Effector memory CD4-positive, alpha-beta T cell (primary cell): ENCODE data around the gene C15orf39.

Experiments
- DNase-seq, 3 donors: peaks; one replicate each; pipeline ENCODE4 v3.0.0-alpha.2; 2020
- H3K27ac ChIP-seq: 2 replicates; pipeline ENCODE4 v1.7.0; 2013; ENCODE audit warnings: mild to moderate bottlenecking, low read length, moderate library complexity; ENCODE audit not compliant: insufficient read depth, poor library complexity, severe bottlenecking
- H3K27me3 ChIP-seq: replicated peaks from 2 replicates; pipeline ENCODE4 v1.7.0; 2013; ENCODE audit warnings: mild to moderate bottlenecking, low read length; ENCODE audit not compliant: insufficient read depth, control insufficient read depth, poor library complexity, severe bottlenecking
- H3K36me3 ChIP-seq: 2 replicates; pipeline ENCODE4 v1.7.0; 2013; ENCODE audit warnings: mild to moderate bottlenecking, low read length, moderate library complexity; ENCODE audit not compliant: control insufficient read depth, insufficient read depth
- H3K4me1 ChIP-seq: 2 replicates; pipeline ENCODE4 v1.7.0; 2013; ENCODE audit warnings: low read length, mild to moderate bottlenecking; ENCODE audit not compliant: control insufficient read depth, insufficient read depth, poor library complexity, severe bottlenecking
- H3K4me3 ChIP-seq: 2 replicates; pipeline ENCODE4 v1.7.0; 2013; ENCODE audit warnings: low read length, low read depth, mild to moderate bottlenecking; ENCODE audit not compliant: insufficient read depth, poor library complexity, severe bottlenecking
- H3K9me3 ChIP-seq: 2 replicates; pipeline ENCODE4 v1.7.0; 2013; ENCODE audit warnings: mild to moderate bottlenecking, low read length, moderate library complexity; ENCODE audit not compliant: control insufficient read depth

Gene C15orf39

DNA sequence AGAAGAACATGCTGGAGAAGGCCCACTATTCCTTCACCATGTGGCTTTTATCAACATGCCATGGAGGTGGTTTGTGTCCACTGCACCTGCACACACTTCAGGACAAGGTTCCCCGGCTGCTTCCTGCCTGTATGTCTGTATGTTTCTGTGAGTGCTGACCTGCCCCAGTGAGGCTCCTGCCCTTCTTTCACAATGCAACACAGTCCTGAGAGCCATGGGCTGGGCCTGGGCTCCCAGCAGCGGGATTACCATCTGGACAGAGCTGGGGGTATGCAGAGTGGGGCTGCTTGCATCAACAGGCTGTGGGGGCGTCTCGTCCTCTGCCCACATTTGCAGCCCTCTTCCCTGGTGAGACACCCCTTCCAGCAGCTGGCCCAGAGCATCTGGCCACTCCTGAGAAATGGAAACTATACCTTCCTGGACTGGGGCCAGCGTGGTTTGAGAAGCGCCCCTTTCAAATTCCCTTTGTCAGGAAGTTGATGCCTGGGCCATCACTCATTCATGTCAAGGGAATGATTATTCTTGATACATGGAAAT is 29.3 kb upstream of the C15orf39 start:
- Histone ChIP-seq H3K27me3 (no peaks in the 10 kb centered on the region), H3K27ac (no peak overlapping the region), H3K4me1 (peaks cover 4% of the 10 kb centered on the region), H3K9me3 (no peaks in the 10 kb centered on the region), H3K36me3 (no peaks in the 10 kb centered on the region), H3K4me3 (no peak overlapping the region)
- DNase-seq, result no peak

DNA sequence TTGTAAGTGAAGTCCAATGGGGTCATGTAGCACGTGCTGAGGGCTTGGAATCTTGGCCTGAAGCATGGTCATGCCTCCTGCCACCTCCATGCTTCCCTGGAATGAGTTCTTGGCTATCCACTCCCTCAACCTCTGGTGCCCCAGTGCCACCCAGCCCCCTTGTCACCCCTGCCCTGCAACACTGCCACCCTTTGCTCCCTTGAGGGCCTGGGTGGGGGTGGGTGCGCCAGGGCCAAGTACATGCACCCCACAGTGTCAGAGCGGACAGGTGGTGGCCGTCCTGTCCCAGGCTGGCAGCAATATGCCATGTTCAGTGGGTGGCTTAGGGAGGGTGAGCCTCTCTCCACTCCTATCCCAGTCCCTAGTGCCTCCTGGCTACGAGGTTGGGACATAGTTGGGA is 27.6 kb upstream of the C15orf39 start:
- H3K4me1 ChIP-seq, result peaks cover 11% of the 10 kb centered on the region
- no peak for DNase-seq
- no peaks in the 10 kb centered on the region for H3K9me3 ChIP-seq
- H3K36me3 ChIP-seq, result no peaks in the 10 kb centered on the region
- no peak overlapping the region for H3K27ac ChIP-seq
- H3K27me3 ChIP-seq, result peaks cover 6% of the 10 kb centered on the region
- H3K4me3 ChIP-seq, result no peak overlapping the region

DNA sequence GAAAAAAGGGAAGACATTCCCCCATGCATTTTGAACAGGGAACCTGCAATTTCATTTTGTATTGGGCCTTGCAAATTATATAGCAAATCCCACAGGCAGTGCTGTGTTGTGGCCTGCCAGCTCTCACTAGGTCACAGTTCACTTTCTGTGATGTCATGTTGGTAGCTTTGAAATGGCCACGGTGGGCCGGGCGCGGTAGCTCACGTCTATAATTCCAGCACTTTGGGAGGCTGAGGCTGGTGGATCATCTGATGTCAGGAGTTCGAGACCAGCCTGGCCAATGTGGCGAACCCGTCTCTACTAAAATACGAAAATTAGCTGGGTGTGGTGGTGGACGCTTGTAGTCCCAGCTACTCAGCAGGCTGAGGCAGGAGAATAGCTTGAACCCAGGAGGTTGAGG is 27.0 kb upstream of the C15orf39 start:
- Histone ChIP-seq H3K4me1 (peaks cover 11% of the 10 kb centered on the region), H3K9me3 (no peaks in the 10 kb centered on the region), H3K4me3 (no peak overlapping the region), H3K27me3 (peaks cover 9% of the 10 kb centered on the region), H3K36me3 (no peaks in the 10 kb centered on the region), H3K27ac (no peak overlapping the region)
- DNase-seq, result no peak

DNA sequence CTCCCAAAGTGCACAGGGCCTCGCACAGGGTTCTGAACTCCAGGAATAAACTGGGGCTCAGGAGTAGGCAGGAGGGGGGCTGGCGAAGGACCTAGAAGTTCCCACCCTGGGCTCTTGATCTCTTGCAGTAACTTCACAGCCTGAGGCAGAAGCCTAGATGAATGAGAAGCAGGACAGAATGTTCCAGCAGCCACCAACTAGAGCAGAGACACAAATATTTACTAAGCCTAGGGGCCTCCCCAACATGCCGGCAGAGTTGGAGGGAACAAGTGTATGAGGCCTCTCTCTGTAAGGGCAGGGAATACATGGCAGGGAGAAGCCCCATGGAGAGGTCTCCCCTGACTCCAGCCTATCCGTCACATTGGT is 25.3 kb upstream of the C15orf39 start:
- Histone ChIP-seq H3K4me1 (peaks cover 7% of the 10 kb centered on the region), H3K4me3 (no peak overlapping the region), H3K36me3 (no peaks in the 10 kb centered on the region), H3K9me3 (no peaks in the 10 kb centered on the region), H3K27ac (no peak overlapping the region), H3K27me3 (peaks cover 11% of the 10 kb centered on the region)
- no peak for DNase-seq

DNA sequence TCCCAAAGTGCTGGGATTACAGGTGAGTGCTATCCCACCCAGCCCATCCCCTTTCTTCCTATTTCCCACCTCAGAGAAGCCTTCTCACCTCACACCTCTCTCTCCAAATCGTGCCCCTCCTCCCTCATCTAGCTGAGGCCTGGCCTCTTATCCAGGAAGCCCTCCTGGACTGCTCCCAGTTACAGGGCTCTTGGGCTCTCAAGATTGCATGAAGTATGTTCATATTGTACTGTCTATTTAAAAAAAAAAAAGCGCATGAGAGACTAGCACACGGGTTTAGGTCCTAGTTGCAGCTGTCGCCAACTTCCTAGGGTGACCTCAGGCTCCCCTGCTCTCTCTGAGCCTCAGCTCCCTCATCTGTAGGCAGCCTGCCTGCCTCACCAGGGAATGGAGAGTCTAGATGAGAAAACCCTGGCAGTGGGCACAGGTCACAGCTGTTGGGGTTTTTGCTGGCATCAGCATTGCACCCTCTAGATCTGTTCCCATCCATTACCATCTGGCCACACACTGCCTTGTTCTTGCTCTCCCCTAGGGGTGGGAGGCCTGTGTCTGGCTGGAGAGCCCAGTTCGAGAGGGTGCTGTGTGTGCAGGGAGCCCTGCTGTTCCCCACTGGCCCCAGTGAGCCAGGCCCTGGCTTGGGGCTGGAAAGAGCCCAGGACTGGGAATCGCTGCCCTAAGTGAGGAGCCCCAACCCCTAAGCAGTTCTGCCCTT is 24.2 kb upstream of the C15orf39 start:
- no peaks in the 10 kb centered on the region for H3K36me3 ChIP-seq
- H3K4me1 ChIP-seq, result peaks cover 7% of the 10 kb centered on the region
- H3K9me3 ChIP-seq, result no peaks in the 10 kb centered on the region
- peaks cover 11% of the 10 kb centered on the region for H3K27me3 ChIP-seq
- no peak for DNase-seq
- H3K4me3 ChIP-seq, result no peak overlapping the region
- no peak overlapping the region for H3K27ac ChIP-seq

DNA sequence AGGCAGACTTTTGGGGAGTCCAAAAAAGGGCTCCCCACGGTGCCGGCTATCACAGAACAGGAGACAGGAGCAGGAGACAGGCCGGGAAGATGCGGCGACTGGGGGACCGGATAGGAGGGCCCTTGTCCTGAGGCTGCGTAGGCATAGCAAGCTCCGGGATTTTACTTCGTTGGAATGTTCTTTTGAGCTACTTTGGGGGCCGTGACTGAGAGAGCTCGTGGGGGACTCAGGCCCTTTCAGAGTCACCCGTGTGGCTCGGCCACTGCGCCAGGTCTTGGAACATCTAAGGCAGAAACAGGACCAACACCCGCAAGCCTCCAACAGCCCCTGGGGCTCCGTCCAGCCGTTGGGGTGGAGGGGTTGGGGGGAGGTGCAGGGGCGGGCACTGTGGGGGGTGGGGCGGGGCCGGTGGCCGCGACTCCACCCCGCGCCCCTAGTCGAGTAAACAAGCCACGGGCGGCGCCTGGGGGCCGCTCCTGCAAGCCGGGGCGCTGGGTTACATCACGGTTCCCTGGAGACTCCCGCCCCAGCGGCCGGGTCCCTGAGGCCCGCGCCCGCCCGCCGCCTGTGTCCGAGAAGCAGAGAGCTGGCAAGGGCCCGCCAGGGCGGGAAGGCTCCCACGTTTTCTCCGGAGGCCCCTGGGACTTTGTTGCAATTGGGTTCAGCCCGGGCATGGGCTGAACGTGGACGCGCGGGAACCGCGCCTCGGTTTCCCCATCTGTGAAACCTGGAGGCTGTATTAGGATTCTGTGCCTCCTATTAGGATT is 23.3 kb upstream of the C15orf39 start:
- H3K4me1 ChIP-seq, result peaks cover 7% of the 10 kb centered on the region
- DNase-seq, result no peak
- no peak overlapping the region for H3K4me3 ChIP-seq

DNA sequence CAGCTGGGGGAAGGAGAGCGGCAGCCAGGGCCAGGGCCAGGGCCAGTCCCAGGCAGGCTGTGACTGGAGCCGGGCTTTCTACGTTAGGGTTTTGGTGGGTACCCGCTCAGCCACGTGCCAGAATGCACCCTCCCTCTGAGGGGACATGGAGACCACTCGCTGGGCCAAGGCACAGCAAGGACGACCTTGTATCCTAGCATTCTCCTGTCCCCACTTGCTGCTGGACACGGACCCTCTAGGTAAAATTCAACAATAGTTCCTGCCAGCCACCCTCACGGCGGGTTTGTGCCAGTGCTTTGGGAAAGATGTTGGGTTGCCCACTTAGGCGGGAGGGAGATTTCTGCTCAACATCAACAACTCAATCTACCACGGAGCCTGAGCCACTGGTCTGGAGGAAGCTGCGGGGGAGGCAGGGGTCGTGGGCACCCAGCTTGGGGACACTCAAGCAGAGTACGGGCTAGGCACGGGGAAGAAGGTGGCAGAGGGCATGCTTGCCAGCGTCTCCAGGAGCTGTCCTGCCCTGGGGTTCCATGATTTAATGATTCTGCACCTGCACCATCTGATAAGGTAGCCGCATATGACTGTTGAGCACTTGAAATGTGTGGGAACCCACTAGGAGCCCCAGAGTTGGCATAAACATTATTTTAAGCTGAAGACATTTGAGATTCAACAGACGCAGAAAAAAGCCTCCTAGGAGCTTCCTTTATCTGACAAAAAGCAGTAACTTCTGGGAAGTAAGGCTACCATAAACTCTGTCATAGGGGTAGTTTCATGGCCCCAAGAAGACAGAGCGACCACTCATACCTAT is 22.5 kb upstream of the C15orf39 start:
- DNase-seq, result no peak
- Histone ChIP-seq H3K36me3 (no peaks in the 10 kb centered on the region), H3K27me3 (peaks cover 11% of the 10 kb centered on the region), H3K27ac (no peak overlapping the region), H3K4me3 (no peak overlapping the region), H3K9me3 (no peaks in the 10 kb centered on the region), H3K4me1 (peaks cover 7% of the 10 kb centered on the region)

More for the DNA sequence above, 23.3 kb upstream of the C15orf39 start:
- no peak overlapping the region for H3K27ac ChIP-seq
- H3K9me3 ChIP-seq, result no peaks in the 10 kb centered on the region
- peaks cover 11% of the 10 kb centered on the region for H3K27me3 ChIP-seq
- no peaks in the 10 kb centered on the region for H3K36me3 ChIP-seq

DNA sequence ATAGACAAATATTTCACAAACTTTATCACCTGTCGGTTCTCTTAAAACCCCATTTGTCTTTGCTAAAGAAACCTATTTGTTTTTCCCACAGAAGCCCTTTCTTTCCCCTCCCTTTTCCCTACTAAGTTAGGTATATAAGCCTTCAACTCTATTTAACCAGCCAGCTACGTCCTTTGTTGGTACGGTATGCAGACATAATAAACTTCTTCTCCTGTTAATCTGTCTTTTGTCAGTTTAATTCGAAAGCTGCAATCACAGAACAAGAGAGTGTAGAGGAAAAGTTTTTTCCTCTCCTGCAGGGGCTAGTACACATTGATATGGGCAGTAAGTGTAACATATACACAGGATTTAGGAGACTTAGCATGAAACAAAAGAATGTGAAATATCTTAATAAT is 21.9 kb upstream of the C15orf39 start:
- H3K27me3 ChIP-seq, result peaks cover 11% of the 10 kb centered on the region
- peaks cover 7% of the 10 kb centered on the region for H3K4me1 ChIP-seq
- no peaks in the 10 kb centered on the region for H3K9me3 ChIP-seq
- no peak overlapping the region for H3K27ac ChIP-seq
- DNase-seq, result no peak
- no peak overlapping the region for H3K4me3 ChIP-seq
- H3K36me3 ChIP-seq, result no peaks in the 10 kb centered on the region

DNA sequence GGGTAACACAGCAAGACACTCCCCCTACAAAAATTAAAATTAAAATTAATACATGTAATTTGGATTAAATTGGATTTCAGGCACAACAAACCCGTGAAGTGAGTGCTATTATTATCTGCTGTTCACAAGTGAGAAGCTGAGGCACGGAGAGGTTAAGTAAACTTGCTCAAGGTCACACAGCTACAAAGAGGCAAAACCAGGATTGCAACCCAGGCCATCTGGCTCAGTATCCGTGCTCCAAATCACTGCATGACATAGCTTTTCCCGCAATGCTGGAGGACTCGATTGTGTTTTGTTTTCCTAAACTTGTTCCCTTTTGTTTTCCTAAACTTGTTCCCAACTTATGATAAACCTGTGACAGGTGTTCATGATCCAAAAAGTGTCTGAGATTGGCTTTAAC is 19.9 kb upstream of the C15orf39 start:
- Histone ChIP-seq H3K27me3 (peaks cover 11% of the 10 kb centered on the region), H3K9me3 (no peaks in the 10 kb centered on the region), H3K4me3 (no peak overlapping the region), H3K27ac (no peak overlapping the region), H3K4me1 (peaks cover 7% of the 10 kb centered on the region), H3K36me3 (no peaks in the 10 kb centered on the region)
- DNase-seq, result no peak
